Cardiac muscle cell (in vitro differentiated cells and primary cell): ENCODE data around the gene SGTA. TPM values are rescaled to one million over a fixed set of nuclear protein-coding genes. Genes with fewer than 3 reads are reported as not detected.
A peak's percentile ranks its signal among the peaks of the same experiment; 100 is the strongest.

Experiments used
- DNase-seq, 2 donors: peaks; one replicate each; pipeline versions ENCODE4 v3.0.0 to v3.0.0-alpha.2; 2010 to 2017; ENCODE audit warnings: low read depth in 1 of 2, low spot score in 1 of 2
- H3K27ac ChIP-seq: fragments of 200-600 bp; sonication (generic); 2 replicates; pipeline ENCODE4 v1.5.1; 2016
- H3K27me3 ChIP-seq: fragments of 200-600 bp; sonication (generic); 2 replicates; pipeline ENCODE4 v1.6.0; 2016; ENCODE audit warnings: control low read depth
- H3K36me3 ChIP-seq: fragments of 200-600 bp; sonication (generic); 2 replicates; pipeline ENCODE4 v1.5.1; 2016; ENCODE audit warnings: control low read depth
- H3K4me1 ChIP-seq: fragments of 200-600 bp; sonication (generic); 2 replicates; pipeline ENCODE4 v1.8.1; 2017; ENCODE audit warnings: low read depth, mild to moderate bottlenecking, mixed run types
- H3K4me3 ChIP-seq: fragments of 200-600 bp; sonication (generic); 2 replicates; pipeline ENCODE4 v1.5.1; 2016; ENCODE audit warnings: mild to moderate bottlenecking
- H3K9me3 ChIP-seq: fragments of 200-600 bp; sonication (generic); 2 replicates; pipeline ENCODE4 v1.5.1; 2017; ENCODE audit warnings: low read depth, mild to moderate bottlenecking, control low read depth
- polyA plus RNA-seq: library from polyadenylated mRNA; unstranded; fragments of >200 nt; fragmentation: Nextera tagmentation; extraction: Ambion mirVana; gene quantifications from 2 replicates; pipeline ENCODE4 v1.2.1, GENCODE V29; 2016
- total RNA-seq: library from RNA; depleted of rRNA; stranded (reverse); fragments of >200 nt; gene quantifications from 2 replicates; pipeline ENCODE4 v1.2.3, GENCODE V29; 2016
- TF ChIP-seq, protein P1 (sequence below): IDR thresholded peaks from 2 replicates; pipeline ENCODE4 v1.5.1; 2012; ENCODE audit warnings: low read depth, mild to moderate bottlenecking, low read length

Gene SGTA
- total and polyA plus RNA-seq, 2 experiments from 2014 or later, result 102 to 135 TPM

- Histone ChIP-seq H3K27ac (no peak overlapping the region), H3K9me3 (no peaks in the 10 kb centered on the region), H3K27me3 (peaks cover 5% of the 10 kb centered on the region), H3K4me3 (peak overlapping the region; percentile 36), H3K36me3 (no peaks in the 10 kb centered on the region), H3K4me1 (peaks cover 16% of the 10 kb centered on the region)
- peak in 1 of 2 donors; percentile 17 for DNase-seq
- TF ChIP-seq, protein P1, sequence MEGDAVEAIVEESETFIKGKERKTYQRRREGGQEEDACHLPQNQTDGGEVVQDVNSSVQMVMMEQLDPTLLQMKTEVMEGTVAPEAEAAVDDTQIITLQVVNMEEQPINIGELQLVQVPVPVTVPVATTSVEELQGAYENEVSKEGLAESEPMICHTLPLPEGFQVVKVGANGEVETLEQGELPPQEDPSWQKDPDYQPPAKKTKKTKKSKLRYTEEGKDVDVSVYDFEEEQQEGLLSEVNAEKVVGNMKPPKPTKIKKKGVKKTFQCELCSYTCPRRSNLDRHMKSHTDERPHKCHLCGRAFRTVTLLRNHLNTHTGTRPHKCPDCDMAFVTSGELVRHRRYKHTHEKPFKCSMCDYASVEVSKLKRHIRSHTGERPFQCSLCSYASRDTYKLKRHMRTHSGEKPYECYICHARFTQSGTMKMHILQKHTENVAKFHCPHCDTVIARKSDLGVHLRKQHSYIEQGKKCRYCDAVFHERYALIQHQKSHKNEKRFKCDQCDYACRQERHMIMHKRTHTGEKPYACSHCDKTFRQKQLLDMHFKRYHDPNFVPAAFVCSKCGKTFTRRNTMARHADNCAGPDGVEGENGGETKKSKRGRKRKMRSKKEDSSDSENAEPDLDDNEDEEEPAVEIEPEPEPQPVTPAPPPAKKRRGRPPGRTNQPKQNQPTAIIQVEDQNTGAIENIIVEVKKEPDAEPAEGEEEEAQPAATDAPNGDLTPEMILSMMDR, result no peak
Observed at GRCh38 chr19:2719920-2720776, 62.9 kb downstream of the SGTA start.

DNA sequence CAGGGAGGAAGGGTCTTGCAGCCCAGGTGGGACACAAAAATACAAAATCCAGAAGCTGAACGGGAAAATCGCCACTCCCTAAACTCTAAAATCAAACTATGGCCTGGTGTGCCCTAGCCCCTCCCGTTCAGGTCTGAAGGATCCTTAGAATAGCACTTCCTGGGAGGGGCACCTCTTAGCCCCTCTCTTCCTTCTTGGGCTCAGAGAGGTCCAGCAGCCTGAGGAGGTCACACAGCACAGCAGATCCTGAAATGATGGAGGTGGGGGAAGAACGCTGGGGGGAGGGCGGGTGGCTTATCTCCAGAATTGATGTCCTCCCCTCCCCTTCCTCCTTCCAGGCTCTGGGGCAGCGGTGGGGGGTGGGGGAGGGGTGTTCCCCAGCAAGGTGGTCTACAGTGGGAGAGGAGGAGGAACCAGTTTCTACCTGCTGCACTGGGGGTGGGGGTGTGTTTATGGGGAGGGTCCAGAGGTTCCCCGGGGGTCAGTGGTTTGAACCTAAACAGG, 63.8 kb downstream of the SGTA start:
- Histone ChIP-seq H3K9me3 (no peaks in the 10 kb centered on the region), H3K4me1 (peaks cover 16% of the 10 kb centered on the region), H3K36me3 (no peaks in the 10 kb centered on the region), H3K27me3 (peaks cover 5% of the 10 kb centered on the region), H3K27ac (no peak overlapping the region), H3K4me3 (no peak overlapping the region)
- TF ChIP-seq, protein P1, result no peak
- no peak for DNase-seq

DNA sequence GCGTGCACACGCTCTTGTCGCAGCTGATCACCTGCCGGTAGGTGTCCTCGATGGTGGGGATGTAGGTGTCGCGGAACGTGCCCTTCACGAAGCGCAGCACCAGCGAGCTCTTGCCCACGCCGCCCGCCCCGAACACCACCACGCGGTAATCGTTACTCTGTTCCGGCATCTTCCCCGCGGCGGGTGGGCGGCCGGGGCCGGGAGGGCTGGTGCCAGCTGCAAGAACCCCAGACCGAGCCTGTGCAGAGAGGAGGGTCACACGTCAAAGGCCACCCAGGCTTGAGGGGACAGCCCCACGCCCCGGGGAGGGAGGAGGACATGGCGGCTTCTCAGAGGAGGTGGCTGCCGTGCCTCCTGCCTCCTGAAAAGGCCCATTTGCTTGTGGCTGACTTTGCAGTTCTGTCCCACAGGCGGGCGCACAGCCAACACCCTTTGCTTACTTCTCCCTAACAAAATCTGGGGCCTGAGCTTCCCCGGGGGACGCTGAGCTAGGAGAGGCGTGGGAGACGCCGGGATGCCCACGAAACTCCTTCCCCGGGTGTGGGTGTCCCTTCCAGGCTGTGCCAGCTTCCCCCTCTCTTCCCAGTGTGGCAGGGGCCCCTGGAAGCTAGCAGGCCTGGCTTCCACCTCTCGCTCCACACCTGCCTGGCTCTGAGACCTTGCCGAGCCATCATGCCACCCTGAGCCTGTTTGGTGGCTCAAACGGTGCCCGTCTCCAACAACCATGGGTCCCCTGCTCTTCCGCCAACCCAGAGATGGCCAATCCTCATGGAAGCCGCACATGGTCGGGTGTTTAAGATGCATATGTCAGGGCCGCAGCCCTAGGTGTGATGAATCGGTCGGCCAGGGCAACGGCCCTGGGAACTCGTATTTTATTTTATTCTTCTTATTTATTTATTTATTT, 65.2 kb downstream of the SGTA start:
- TF ChIP-seq, protein P1, result no peak
- Histone ChIP-seq H3K9me3 (no peaks in the 10 kb centered on the region), H3K36me3 (no peaks in the 10 kb centered on the region), H3K4me3 (no peak overlapping the region), H3K27ac (no peak overlapping the region), H3K4me1 (peaks cover 14% of the 10 kb centered on the region), H3K27me3 (peaks cover 5% of the 10 kb centered on the region)
- DNase-seq, result no peak

GRCh38 chr19:2716722-2717637, 66.1 kb downstream of the SGTA start:
- no peak overlapping the region for H3K27ac ChIP-seq
- DNase-seq, result no peak
- peaks cover 13% of the 10 kb centered on the region for H3K4me1 ChIP-seq
- TF ChIP-seq, protein P1, result no peak
- H3K36me3 ChIP-seq, result no peaks in the 10 kb centered on the region
- H3K4me3 ChIP-seq, result no peak overlapping the region
- no peaks in the 10 kb centered on the region for H3K9me3 ChIP-seq
- H3K27me3 ChIP-seq, result no peaks in the 10 kb centered on the region

GRCh38 chr19:2716275-2716650, 66.8 kb downstream of the SGTA start:
- Histone ChIP-seq H3K27me3 (no peaks in the 10 kb centered on the region), H3K4me3 (no peak overlapping the region), H3K9me3 (no peaks in the 10 kb centered on the region), H3K4me1 (peaks cover 10% of the 10 kb centered on the region), H3K36me3 (no peaks in the 10 kb centered on the region), H3K27ac (no peak overlapping the region)
- TF ChIP-seq, protein P1, result no peak
- DNase-seq, result no peak
